T follicular helper cell (primary cell): ENCODE measurements around the gene MARVELD1.
"Not testable (repeated sequence)": the region's sequence is repeated elsewhere in the genome, so short reads cannot be mapped to it uniquely, and the experiment has no call there.

Source experiments
- DNase-seq: peaks from one replicate; pipeline ENCODE4 v3.0.0-alpha.2; 2020; ENCODE audit warnings: low read depth
- total RNA-seq, 2 experiments: gene quantifications; one replicate each; lab custom pipeline; 2026; lab: John Stamatoyannopoulos, UW

The MARVELD1 gene
- 1.3 to 1.8 reads per million in 2 experiments for total RNA-seq

DNA sequence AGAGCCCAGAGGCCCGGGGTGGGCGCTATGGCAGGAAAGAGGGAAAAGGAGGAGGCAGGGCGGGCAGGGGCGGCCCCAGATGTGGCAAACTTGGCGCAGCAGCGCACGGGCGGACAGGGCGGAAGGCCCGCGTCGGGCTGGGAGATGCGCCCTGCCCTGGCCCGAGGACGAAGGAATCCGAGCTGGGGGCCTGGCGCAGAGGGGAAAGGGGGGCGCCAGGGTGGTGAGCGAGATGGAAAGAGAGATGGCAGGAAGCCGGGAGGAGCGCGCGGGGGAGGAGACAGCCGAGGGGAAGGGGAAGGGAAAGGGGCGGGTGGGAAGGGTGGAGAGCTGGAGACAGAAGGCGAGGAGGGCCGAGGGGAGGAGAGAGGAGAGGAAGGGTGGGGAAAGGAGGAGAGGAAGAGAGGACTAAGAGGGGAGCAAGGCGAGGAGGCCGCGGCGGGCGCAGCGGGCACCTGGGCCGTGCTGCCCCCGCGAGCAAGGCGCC, at the start of gene MARVELD1:
MARVELD1 (plus strand) TSS at position 392 of the 487 bp plus-strand sequence. CDS start 147 bp downstream, outside the sequence.
- DNase-seq: no peak

DNA sequence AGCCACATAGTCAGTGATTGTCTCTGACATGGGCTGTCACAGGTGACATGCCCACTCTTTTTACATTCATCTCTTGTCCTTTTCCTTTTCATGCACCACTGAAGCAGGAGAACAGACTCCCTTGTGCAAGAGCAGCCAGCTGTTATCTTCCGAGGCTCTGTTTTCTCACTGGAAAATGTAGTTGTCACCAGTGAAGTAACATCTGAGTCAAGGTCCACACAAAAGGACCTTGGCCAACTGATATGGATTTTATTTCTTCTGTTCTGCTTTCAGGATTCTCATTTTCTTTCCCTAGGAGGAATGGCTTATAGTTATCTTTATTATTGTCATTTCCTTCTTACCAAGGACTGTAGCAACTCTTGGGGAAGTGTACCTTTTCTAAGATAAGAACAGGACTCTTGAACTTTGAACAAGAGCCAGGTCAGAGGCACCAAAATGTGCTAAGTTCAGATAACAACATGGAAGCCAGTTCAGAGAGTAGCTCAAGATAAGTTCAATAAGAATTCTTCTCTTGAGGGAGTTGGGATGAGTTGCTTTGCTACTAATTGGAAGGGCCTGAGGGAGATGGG, 49.2 kb upstream of the MARVELD1 start:
- no peak for DNase-seq

DNA sequence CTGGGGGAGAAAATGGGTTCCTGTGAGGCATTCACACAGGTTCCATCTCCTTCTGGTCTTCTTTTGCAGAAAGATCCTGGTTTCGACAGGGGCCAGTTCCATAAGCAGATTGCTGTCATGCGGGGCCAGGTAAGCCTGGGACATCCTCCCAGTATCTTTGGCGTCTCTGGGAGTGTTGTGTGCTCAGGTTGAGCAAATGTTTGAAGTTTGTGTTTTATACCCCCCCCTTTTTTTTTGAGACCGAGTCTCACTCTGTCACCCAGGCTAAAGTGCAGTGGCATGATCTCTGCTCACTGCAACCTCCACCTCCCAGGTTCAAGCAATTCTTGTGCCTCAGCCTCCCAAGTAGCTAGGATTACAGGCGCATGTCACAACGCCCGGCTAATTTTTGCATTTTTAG, 46.5 kb upstream of the MARVELD1 start:
- DNase-seq: no peak

DNA sequence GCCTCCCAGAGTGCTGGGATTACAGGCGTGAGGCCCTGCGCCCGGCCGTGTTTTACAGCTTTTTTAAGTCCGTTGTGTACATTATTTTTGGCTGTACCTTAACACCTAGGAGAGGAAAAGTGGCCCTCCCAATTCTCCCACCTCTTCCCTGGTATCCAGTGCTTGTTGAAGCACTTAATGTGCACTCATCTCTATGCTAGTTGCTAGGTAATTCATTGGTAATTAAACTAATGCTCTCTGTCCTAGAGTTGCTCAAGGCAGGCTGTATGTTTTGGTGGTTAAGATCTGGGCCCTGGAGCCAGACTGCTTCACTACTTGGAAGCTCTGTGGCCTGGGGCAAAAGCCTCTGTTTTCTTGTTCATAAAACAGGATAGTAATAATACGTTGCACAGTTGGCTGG, 46.1 kb upstream of the MARVELD1 start:
- DNase-seq: no peak

DNA sequence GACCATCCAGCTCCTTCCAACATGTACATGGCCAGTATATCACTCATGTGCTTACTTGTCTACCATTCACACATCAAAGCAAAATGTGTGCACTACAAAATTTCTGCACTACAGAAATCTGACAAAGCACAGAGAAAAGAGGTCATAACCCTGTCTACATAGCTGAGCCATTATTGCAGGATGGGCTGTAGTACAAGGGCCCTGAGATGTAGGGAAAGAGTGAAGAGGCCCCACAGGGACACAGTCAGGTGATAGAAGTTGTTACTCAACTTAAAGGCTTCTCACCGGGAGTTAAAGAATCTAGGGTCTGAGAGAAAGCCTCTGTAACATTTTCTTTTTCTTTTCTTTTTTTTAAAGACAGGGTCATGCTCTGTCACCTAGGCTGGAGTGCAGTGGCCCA, 44.0 kb upstream of the MARVELD1 start:
- no peak for DNase-seq

DNA sequence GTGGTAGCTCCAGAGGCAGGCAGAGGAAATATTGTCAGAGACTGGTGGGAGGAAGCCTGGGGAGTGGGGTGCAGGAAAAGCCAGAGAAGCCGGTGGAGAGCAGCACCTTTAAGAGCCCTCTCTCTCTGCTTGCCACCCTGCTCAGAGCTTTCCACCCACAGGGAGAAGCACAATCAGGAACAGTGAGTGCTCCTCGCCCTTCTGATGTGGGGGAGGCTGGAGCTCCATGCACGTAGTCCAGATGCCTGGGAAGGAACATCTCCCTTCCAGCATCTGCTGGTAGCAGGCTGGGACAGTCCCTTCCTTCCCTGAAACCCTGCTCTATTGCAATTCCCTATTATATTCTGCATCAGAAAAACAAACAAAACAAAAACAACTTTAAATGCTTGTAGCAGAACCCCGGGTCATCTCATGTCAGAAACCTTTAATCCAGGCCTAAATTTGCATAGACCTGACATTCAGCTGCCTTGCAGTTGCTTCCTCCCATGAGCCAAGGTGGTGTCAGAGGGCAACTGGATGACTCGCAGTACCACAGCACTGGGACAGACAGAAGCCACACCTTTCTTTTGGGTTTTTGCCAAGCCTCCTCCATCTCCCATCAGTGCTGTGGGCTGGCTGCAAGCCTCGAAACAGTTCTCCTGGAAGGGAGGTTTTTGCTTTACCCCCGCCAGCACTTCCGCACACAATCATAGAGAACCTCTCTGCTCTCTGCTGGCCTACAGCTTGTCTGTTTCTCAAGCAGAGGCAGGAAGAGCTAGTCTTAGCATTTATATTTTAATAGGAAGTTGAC, 39.6 kb upstream of the MARVELD1 start:
- DNase-seq: no peak

DNA sequence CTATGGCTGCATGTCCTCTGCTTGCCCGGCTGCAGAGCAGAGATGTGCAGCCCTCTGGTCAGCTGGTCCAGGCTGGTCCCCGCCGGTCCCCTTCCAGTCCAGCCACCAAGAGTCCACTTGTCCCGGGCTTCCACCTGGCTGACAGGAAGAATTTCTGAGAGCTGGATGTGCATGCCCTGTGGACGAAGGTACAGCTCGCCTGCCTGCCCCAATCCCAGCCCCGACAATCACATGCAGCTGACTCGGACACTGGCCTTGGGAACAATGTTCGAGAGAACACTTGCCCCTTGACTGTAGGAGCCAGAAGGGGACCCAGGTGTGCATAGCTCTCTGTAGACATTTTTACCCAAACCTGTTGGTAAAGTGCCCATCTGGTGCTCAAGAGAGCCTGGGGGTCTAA, 38.3 kb upstream of the MARVELD1 start:
- no peak for DNase-seq

DNA sequence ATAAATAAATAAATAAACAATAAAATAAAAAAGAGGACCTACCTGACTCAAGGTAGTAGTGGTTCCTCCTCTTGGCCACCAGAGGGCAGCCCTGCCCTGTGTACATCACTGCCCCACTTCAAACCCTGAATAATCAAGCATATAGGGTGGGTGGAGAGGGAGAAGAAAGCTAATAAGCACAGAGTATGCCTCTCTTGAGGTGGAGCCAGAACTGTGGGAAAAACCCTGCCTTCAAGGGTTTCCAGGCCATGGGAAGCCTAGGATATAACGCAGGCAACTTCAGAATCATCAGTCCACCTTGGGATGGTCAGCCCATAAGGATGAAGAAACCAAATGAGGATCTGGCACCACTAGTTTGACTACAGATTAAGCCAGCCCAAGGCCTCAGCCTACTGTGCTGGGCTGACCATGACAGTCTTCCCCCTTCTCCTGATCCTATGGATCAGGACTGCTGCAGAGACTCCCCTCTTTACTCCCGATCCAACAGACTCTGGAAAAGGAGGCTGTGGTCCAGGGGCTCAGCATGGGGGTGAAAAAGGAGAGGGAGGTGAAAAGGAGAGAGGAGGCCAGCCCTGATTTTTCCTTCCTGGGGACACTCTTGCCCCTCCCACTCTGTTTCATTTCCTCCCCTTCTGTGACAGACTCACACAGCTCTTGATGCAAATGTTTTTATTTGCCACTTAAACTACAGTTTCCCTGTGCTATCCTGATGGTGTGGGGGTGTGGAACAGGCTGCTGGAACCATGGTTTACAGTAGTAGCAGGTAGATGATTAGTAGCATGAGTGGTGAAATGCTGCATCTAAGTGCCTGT, 36.6 kb upstream of the MARVELD1 start:
- peak; percentile 26 for DNase-seq

DNA sequence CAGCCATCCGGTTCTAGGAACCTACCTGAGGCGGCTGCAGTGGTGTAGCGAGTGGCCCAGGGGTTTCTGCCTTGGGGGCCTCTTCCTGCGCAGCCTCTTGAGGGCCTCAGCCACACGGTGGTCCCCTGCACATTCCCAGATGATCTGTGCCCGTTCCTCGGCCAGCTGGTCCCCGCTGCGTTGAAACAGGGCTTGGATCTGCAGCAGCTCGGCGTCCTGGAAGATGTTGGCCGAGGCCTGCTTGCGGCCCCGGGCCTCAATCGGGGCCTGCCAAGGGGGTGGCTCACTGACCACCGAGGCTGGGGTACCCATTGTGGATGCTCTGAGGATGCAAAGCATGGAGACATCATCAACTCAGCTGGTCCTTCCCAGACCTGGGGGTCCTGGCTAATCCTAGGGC, 33.9 kb upstream of the MARVELD1 start:
- no peak for DNase-seq

DNA sequence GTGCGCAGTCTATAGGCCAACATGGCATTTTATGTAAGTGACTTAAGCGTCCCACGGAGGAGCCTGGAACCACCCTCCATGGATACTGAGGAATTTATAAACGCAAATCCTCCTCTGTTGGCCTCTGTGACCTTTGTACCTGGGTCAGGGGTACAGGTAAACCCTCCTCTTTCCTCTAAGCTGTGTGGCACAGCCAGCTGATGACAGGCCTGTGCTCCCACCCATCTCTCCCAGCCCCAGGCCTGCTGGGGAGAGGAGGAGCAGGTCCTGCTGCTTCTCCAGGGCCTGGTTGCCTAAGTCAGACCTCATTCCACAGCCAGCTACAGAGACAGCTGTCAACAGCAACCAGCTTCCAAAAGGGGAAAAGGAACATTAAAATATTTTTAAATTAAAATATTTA, 31.5 kb upstream of the MARVELD1 start:
- DNase-seq: no peak

DNA sequence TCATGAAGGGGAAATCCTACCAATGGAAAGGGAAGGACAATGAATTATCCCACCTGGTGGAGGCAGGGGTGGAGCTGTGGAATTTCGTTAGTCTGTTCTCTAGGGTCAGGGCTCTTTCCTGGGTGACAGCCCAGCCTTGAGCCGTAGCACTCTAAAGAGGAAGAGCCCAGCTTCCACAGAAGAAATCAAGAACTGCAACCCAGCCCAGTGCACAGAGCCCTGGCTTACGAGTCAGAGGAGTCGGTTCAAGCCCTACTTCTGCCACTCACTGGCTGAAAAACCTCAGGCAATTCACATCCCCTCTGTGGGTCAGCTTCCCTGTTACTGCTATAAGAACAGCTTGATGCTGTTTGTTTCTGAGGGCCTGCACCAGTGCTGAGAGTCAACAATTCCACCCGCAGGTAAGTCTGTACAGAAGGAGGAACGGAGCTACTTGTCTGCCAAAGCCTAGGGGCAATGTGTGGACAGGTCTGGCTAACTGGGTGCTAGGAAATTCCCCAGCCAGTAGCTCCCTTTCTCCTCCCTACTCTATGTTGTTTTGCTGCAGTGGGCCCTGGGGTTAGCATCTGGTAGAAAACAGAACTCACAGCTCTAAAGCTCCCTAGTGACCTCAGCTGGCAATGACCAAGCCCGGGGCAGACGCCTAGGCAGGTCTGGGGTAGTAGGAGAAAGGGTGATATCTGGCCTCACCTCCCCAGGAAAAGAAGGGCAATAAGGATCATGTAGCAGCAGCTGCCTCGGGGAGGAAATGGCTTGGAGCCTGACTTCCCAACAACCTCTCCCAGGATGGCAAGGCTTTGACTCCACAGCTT, 29.8 kb upstream of the MARVELD1 start:
- DNase-seq: no peak

DNA sequence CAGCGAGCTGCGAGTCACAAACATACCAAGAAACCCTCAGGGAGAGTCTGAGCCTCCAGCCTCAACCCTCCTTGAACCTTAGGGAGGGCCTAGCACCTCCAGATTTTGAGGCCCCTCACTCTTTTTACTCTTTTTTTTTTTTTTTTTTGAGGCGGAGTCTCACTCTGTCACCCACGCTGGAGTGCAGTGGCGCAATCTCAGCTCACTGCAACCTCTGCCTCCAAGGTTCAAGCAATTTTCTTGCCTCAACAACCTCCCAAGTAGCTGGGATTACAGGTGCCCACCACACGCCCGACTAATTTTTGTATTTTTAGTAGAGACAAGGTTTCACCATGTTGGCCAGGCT, 29.2 kb upstream of the MARVELD1 start:
- DNase-seq: not testable (repeated sequence)

DNA sequence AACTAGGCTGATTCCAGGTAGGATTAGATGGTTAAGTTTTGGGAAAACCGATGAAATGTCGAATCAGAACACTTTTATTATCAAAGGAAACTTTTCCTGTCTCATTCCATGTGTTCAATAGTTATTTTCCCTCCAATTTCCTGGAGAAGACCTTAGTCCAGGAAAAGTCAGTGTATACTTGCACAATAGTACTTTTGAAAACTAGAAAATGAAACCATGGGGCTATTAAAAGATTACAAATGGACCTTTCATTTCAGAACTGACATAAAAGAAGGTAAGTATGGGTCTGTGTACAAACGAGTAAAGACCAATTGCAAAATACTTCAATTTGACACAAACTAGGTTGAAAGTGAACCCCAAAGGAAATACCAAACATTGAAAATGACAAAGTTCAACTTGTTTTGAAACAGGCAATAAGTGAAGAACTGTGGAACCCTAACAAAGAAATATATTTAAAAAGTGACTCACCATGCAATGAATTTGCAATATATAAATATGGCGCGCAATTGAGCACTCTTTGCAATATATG, 28.6 kb upstream of the MARVELD1 start:
- DNase-seq: no peak

DNA sequence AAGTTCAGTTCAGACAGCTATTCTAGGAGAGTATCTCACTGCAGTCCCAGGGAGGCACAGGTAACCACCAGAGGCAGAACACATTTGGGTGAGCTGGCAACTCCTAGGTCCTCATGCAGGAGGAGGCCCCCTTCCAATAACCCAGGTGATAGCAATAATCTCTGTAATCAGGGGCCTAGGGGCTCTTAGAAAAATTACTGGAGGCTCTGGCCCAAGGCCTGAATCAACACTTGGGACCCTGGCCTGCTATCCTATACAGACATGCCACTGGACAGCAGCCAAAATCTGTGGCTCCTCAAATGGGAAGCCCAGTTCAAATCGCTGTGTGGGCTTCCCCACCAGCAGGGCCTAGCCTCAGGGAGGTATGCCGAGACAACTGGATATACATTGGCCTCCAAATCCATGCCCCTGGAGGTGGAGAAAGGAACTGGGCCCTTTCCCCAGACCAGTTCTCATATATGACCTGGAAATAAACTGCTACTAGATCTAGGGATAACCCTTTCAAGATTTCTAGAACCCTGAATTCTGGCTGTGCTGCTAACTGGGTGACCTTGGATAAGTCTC, 28.1 kb upstream of the MARVELD1 start:
- no peak for DNase-seq

DNA sequence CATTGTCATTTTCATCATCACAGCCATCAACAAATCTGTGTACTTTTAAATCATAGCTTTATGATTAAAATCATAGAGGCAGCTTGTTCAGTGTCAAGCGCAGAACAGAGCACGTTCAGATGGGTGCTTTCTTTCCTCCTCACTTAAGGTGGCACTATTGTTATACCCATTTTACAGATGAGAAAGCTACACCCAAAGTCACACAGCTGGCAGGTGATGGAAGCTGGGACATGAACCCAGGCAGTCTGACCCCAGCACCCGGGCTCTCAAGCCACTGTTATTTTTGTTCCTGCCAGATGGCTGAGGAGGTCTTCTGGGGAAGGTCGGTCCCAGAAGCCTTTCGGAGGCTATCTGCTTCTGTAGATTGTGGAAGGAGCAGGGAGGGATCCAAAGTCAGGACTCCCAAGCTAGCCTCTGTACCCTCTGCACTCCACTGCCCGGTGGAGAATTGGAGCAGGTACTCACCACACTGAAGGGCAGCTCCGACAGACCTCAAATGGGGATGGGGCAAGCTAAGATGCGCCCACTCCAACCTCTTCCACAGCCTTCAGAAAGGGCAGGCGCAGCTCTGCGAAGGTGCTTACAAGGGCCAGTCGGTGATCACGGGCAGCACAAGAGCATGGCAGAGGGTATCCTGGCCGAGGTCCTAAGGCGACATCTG, 27.1 kb upstream of the MARVELD1 start:
- no peak for DNase-seq

DNA sequence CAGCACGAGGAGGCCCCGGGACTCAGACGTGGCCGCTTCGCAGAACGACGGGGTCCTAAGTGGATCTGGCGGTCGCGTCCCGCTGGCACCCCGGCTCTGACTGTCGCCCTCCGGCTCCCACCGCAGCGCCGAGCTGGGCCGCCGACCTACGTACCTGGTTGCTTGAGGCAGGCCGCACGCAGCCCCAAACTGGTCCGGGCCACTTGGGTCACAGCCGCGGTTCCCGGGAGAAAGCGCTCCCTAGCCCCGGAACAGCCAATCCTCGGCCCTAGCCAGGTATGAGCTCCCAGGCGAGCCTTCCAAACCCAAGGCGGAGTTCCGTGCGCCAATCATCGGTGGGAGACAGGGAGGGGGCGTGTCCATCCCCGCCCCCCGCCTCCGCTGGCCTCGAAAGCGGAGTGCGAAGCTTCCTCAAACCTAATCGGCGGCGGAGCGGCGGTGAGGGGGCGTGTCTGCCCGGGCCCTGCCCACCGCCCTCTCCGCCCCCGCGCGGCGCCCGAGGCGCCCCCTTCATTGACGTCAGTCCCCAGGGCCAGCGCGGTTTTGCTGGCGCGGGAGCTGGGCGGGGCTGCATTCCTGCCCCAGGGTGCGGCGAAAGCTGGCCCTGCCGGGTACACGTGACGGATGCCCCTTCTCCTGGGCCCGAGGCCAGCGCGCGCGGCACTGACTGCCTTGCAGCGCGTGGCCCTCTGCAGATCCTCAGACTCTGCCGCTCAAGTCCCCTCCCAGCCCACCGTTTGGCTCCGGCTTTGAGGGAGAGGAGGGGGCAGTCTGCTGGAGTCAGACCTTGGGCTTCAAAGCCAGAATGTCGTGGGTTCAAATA, 26.4 kb upstream of the MARVELD1 start, which contains the start of gene AVPI1:
AVPI1 (minus strand) TSS at position 280 of the 823 bp plus-strand sequence. CDS start 7,336 bp downstream, outside the sequence.
- peak; percentile 95 for DNase-seq

DNA sequence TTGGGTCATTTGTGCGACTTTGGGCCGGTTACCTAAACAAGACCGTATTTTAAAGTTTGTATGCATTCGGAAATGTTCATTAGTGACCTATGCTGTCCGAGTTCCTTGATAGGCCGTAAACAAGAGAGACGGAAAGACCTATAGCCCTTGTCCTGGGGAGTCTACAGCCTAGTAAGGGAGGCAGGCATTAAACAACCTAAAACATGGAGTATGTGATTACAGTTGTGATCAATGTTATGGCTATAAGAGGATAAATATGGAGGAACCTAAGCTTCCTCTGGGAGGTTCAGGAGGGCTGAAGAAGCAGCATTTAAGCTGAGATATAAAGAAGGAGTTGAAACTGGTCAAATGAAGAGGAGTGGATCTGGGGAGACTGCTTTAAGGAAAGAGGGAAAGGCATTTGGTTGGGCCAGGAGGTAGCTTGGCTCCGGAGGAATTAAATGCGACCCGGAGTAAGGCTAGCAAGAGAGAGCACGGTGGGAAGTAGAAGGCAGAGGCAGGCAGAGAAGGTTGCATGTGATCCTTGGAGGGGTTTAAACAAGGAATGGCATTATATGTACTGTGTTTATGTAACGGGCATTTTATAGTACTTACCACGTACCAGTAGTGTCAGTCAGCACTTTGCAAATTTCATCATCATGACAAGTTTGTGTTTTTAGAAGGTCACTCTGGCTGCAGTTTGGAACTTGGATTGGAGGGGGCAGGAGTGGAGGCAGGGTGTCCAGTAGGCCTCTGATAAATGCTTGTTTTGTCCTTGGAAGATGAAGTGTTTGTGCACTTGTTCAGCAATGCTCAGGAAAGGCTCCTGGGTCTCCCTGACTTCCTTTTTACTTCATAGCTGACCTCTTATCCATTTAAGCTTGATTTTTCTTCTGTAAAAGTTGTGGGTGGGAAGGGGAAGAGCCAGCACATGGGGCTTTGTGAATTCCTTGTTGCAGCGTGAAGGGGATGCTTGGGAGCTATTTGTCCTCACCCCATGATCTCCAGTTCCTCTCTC, 25.4 kb upstream of the MARVELD1 start:
- no peak for DNase-seq

DNA sequence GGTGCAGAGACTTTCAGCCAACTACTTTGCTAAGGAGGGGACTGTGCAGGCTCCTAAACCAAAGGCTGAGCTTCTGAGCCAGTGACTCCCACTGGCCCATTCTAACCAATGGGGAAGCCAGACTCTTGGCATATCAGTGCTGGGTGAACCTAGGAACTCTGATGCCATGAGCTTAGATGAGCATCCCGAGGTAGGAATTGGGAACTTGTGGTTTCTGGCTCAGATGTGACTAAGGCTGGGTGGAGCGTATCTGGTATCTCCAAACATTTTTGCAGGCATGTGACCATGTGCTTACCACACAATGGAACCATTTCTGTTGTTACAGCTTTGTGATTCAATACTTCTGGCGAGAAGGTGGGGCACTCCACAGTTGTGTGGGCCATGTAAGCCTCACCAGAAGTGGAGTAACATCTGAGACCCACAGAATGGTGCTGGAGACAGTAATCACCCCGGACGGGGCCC, 23.9 kb upstream of the MARVELD1 start:
- DNase-seq: no peak
